Measurements from ENCODE around the gene RASGRP2.

The RASGRP2 gene

DNA sequence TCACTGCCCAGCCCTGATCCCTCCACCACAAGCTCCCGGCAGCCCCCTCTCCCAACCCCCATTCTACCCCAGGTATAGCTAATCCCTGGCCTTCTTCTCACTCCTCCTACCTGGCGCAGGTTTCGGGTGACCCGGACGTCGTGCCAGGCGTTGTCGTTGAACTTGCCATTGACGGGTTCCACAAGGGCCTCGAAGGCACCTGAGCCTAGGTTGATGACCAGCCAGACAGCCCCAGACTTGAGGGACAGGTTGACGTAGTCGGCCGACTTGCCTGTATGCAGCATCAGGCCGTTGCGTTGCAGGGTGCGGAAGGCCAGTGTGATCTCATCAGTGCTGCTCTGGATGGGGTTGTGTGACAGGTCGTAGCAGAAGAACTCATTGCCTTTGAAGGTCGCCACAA, 58.4 kb downstream of the RASGRP2 start:
- DNase-seq (ENCODE audit: low read depth), result no peak
- TF ChIP-seq, protein P1, sequence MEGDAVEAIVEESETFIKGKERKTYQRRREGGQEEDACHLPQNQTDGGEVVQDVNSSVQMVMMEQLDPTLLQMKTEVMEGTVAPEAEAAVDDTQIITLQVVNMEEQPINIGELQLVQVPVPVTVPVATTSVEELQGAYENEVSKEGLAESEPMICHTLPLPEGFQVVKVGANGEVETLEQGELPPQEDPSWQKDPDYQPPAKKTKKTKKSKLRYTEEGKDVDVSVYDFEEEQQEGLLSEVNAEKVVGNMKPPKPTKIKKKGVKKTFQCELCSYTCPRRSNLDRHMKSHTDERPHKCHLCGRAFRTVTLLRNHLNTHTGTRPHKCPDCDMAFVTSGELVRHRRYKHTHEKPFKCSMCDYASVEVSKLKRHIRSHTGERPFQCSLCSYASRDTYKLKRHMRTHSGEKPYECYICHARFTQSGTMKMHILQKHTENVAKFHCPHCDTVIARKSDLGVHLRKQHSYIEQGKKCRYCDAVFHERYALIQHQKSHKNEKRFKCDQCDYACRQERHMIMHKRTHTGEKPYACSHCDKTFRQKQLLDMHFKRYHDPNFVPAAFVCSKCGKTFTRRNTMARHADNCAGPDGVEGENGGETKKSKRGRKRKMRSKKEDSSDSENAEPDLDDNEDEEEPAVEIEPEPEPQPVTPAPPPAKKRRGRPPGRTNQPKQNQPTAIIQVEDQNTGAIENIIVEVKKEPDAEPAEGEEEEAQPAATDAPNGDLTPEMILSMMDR (IDR thresholded peaks at IDR 0.05; ENCODE audit: low read depth, low read length, missing control alignments), result no peak
- in situ Hi-C loops (cut with HindIII; ENCODE audit: low sequenced_read_pairs), result no loop called here
- no peak overlapping the region for H3K4me3 ChIP-seq (ENCODE audit: low read depth, low read length)

DNA sequence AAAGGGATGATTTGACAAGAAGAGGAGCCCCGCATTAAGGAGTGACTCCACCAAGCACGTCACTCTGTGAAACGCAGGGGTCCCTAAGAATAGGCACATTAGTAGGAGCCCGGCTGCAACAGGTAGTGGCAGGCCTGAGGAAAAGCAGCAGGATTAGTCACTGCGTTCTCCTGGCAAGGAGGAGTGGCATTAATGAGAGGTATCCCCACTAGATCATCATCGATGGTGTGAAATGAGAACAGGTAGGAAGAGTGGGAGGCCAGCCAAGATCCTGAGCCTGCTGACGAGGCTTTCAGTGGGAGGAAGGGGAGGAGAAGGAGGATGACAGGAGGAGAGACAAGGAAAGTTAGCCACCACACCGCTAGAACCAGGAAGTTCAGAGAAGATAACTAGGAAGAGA, 59.6 kb downstream of the RASGRP2 start:
- DNase-seq (ENCODE audit: low read depth), result no peak
- no peak overlapping the region for H3K4me3 ChIP-seq (ENCODE audit: low read depth, low read length)
- in situ Hi-C loops (cut with HindIII; ENCODE audit: low sequenced_read_pairs), result no loop called here
- TF ChIP-seq, protein P1 (IDR thresholded peaks at IDR 0.05; ENCODE audit: low read depth, low read length, missing control alignments), result no peak

DNA sequence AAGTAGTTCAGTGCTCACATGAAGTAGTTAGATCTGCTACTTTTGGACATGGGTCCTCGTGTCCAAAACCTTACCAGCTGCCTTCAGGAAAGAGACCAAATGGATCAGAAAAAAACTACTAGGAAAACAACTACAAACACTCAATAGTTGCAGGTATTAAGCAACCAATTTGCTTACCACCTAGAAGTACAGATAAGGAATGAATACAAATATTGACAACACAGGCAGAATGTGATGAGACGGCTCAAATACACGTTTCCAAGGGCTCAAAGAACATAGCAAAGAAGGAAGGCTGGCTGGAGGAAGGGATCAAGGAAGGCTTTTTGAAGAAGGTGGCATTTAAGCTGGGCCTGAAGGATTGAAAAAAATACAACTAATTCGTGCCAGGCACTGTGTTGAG, 62.8 kb downstream of the RASGRP2 start:
- in situ Hi-C loops (cut with HindIII; ENCODE audit: low sequenced_read_pairs), result no loop called here
- TF ChIP-seq, protein P1 (IDR thresholded peaks at IDR 0.05; ENCODE audit: low read depth, low read length, missing control alignments), result no peak
- no peak overlapping the region for H3K4me3 ChIP-seq (ENCODE audit: low read depth, low read length)
- no peak for DNase-seq (ENCODE audit: low read depth)

DNA sequence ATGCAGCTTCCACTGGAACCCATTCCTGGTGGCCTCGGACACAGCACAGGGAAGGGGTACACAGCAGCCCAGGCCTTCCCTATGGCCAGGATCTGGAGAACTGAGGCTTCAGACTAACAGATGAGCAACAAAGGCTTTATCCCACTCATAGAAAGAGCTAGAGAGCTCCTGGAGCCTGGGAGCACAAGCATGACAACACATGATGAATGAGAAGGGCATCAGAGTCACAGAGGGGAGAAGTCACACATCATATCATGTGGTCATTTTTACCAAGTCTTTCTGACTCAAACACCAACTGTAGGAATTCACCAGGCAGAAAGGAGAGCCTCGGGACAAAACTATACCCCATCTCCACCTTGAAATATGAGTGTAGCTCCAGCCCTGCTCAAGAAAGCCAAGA, 64.1 kb downstream of the RASGRP2 start:
- no peak overlapping the region for H3K4me3 ChIP-seq (ENCODE audit: low read depth, low read length)
- in situ Hi-C loops (cut with HindIII; ENCODE audit: low sequenced_read_pairs), result no loop called here
- no peak for DNase-seq (ENCODE audit: low read depth)
- TF ChIP-seq, protein P1 (IDR thresholded peaks at IDR 0.05; ENCODE audit: low read depth, low read length, missing control alignments), result no peak

DNA sequence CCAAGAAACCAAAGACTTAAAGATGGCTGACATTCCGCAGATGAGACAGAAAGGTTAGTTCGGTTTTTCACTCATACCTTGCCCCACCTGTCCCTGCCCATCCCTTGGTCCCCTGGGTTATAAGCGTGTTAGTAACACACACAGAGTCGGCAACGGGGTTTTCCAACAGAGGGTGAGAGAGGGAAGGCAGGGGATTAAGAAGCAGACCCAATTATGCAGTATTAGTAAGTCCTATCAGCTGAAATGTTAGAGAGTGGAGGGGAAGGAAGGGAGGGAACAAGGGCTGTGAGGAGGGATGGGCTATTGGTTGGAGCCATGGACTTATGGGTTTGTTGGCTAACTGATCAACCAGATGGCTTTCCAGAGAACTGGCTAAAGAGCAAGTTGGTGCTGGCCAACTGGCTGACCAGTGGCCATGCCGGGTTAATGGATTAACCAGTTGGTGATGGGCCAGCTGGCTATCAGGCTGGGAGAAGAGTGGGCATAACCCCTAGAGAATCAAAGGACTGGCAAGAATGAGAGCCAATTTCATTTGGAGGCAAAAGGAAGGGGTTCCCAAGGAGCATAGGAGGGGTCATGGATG, 66.4 kb downstream of the RASGRP2 start:
- no peak overlapping the region for H3K4me3 ChIP-seq (ENCODE audit: low read depth, low read length)
- TF ChIP-seq, protein P1 (IDR thresholded peaks at IDR 0.05; ENCODE audit: low read depth, low read length, missing control alignments), result no peak
- DNase-seq (ENCODE audit: low read depth), result no peak
- in situ Hi-C loops (cut with HindIII; ENCODE audit: low sequenced_read_pairs), result no loop called here

Measured in astrocyte of the cerebellum (primary cell).